IMR-90 (cell line): Measurements from ENCODE around the gene RAB26. TPM values are rescaled to one million over a fixed set of nuclear protein-coding genes. Genes with fewer than 3 reads are reported as not detected.

ENCODE experiments used
- ATAC-seq: fragments of 200-7000 bp; cut with Tn5 transposase; 2 replicates; pipeline ENCODE4 v1.9.1; 2020; ENCODE audit warnings: low read depth, mild to moderate bottlenecking, moderate library complexity
- BruUV-seq: library from RNA; stranded (reverse); fragments of 400-500 nt; replicated peaks from 2 replicates; lab custom pipeline; 2021; lab: Mats Ljungman, UMichigan
- CTCF ChIA-PET: fragments of 300-600 bp; formaldehyde crosslinking; extraction: SDS; loops from one replicate; lab custom pipeline; 2021; ENCODE audit warnings: antibody characterized with exemption; lab: Yijun Ruan, JAX
- POLR2A ChIA-PET: fragments of 300-600 bp; sonication (Branson Sonifier 250); formaldehyde crosslinking; loops from one replicate; lab custom pipeline; 2022; ENCODE audit warnings: antibody characterized with exemption; ENCODE audit not compliant: unreplicated experiment; lab: Charles Lee
- DNase-seq: peaks from one replicate; pipeline ENCODE4 v3.0.0; 2013
- H2AFZ ChIP-seq: replicated peaks from 2 replicates; pipeline ENCODE3; 2013; ENCODE audit warnings: low read length, mild to moderate bottlenecking; ENCODE audit not compliant: poor library complexity
- H2AK5ac ChIP-seq: 2 replicates; pipeline ENCODE4 v1.6.1; 2013; ENCODE audit warnings: low read depth, low read length, inconsistent platforms
- H2AK9ac ChIP-seq: replicated peaks from 2 replicates; pipeline ENCODE3; 2013; ENCODE audit warnings: mild to moderate bottlenecking, low read depth, low read length, moderate library complexity; ENCODE audit not compliant: poor library complexity
- H2BK120ac ChIP-seq: 2 replicates; pipeline ENCODE4 v1.6.1; 2013; ENCODE audit warnings: low read depth, low read length, inconsistent platforms
- H2BK15ac ChIP-seq: 3 replicates; pipeline ENCODE4 v1.6.1; 2013; ENCODE audit warnings: low read depth, low read length, inconsistent platforms
- H2BK20ac ChIP-seq: 2 replicates; pipeline ENCODE4 v1.6.1; 2013; ENCODE audit warnings: low read depth, mild to moderate bottlenecking, inconsistent platforms, low read length, moderate library complexity
- H2BK5ac ChIP-seq: 2 replicates; pipeline ENCODE4 v1.6.1; 2013; ENCODE audit warnings: mild to moderate bottlenecking, low read depth, low read length, inconsistent platforms; ENCODE audit not compliant: poor library complexity, severe bottlenecking
- H3K14ac ChIP-seq: replicated peaks from 2 replicates; pipeline ENCODE4 v1.6.1; 2013; ENCODE audit warnings: low read depth, low read length, inconsistent platforms
- H3K18ac ChIP-seq: 2 replicates; pipeline ENCODE4 v1.6.1; 2013; ENCODE audit warnings: low read depth, low read length, control low read depth
- H3K23ac ChIP-seq: 2 replicates; pipeline ENCODE4 v1.6.1; 2013; ENCODE audit warnings: low read depth, low read length, inconsistent platforms
- H3K27ac ChIP-seq: 2 replicates; pipeline ENCODE4 v1.5.1; 2013; ENCODE audit warnings: mild to moderate bottlenecking, control low read depth, low read length; ENCODE audit not compliant: insufficient read depth
- H3K27me3 ChIP-seq: 2 replicates; pipeline ENCODE4 v1.6.1; 2013; ENCODE audit warnings: low read length; ENCODE audit not compliant: control insufficient read depth, insufficient read depth
- H3K36me3 ChIP-seq: 2 replicates; pipeline ENCODE4 v1.6.1; 2013; ENCODE audit warnings: low read length, mixed read lengths; ENCODE audit not compliant: control insufficient read depth, insufficient read depth
- H3K4ac ChIP-seq: 2 replicates; pipeline ENCODE4 v1.6.1; 2013; ENCODE audit warnings: low read depth, low read length, inconsistent platforms
- H3K4me1 ChIP-seq: 2 replicates; pipeline ENCODE4 v1.6.1; 2013; ENCODE audit warnings: low read length, mixed read lengths; ENCODE audit not compliant: control insufficient read depth, insufficient read depth
- H3K4me2 ChIP-seq: 2 replicates; pipeline ENCODE4 v1.6.1; 2013; ENCODE audit warnings: low read depth, mild to moderate bottlenecking, control low read depth, low read length, moderate library complexity
- H3K4me3 ChIP-seq: 2 replicates; pipeline ENCODE4 v1.5.1; 2013; ENCODE audit warnings: low read depth, mild to moderate bottlenecking, control low read depth, low read length, moderate library complexity; ENCODE audit not compliant: insufficient read depth
- H3K56ac ChIP-seq: 2 replicates; pipeline ENCODE4 v1.6.1; 2013; ENCODE audit warnings: low read length, inconsistent platforms; ENCODE audit not compliant: insufficient read depth; ENCODE audit errors: extremely low read depth
- H3K79me1 ChIP-seq, 2 experiments: 2 replicates each; pipeline ENCODE4 v1.6.1; 2013; ENCODE audit warnings: low read length in 2 of 2, inconsistent platforms in 1 of 2, low read depth in 1 of 2
- H3K9ac ChIP-seq: 2 replicates; pipeline ENCODE4 v1.6.1; 2013; ENCODE audit warnings: low read depth, low read length, control low read depth
- H3K9me1 ChIP-seq: 2 replicates; pipeline ENCODE4 v1.6.1; 2013; ENCODE audit warnings: low read length, inconsistent platforms; ENCODE audit not compliant: insufficient read depth
- H3K9me3 ChIP-seq: 2 replicates; pipeline ENCODE4 v1.6.1; 2013; ENCODE audit warnings: low read length; ENCODE audit not compliant: control insufficient read depth, insufficient read depth
- H4K20me1 ChIP-seq: 2 replicates; pipeline ENCODE4 v1.6.1; 2013; ENCODE audit warnings: low read length, inconsistent platforms; ENCODE audit not compliant: insufficient read depth
- H4K5ac ChIP-seq: 2 replicates; pipeline ENCODE4 v1.6.1; 2013; ENCODE audit warnings: mild to moderate bottlenecking, low read depth, low read length, control low read depth
- H4K8ac ChIP-seq, 2 experiments: 2 replicates each; pipeline ENCODE4 v1.6.1; 2013; ENCODE audit warnings: low read depth in 2 of 2, low read length in 2 of 2, control low read depth in 1 of 2, inconsistent platforms in 1 of 2
- H4K91ac ChIP-seq: 2 replicates; pipeline ENCODE4 v1.6.1; 2013; ENCODE audit warnings: low read depth, low read length, inconsistent platforms; ENCODE audit not compliant: insufficient read depth
- BHLHE40 ChIP-seq: fragments of 150-350 bp; IDR thresholded peaks from 2 replicates; pipeline ENCODE4 v1.6.1; 2016; ENCODE audit warnings: mild to moderate bottlenecking, low read depth, low read length
- CEBPB ChIP-seq: IDR thresholded peaks from 2 replicates; pipeline ENCODE4 v1.6.1; 2012; ENCODE audit warnings: low read depth, low read length, improper control_type of control experiment
- CHD1 ChIP-seq: IDR thresholded peaks from 2 replicates; pipeline ENCODE4 v1.6.1; 2012; ENCODE audit warnings: low read depth, low read length, improper control_type of control experiment
- CTCF ChIP-seq: conservative IDR thresholded peaks from 2 replicates; pipeline ENCODE4 v1.5.1; 2012; ENCODE audit warnings: mild to moderate bottlenecking, low read depth, low read length, improper control_type of control experiment
- FOS ChIP-seq: fragments of 150-350 bp; IDR thresholded peaks from 2 replicates; pipeline ENCODE4 v1.6.1; 2016; ENCODE audit warnings: low read depth, low read length
- MAFK ChIP-seq: IDR thresholded peaks from 2 replicates; pipeline ENCODE4 v1.6.1; 2012; ENCODE audit warnings: low read depth, low read length, improper control_type of control experiment
- MAZ ChIP-seq: IDR thresholded peaks from 2 replicates; pipeline ENCODE4 v1.6.1; 2012; ENCODE audit warnings: low read depth, mild to moderate bottlenecking, low read length, improper control_type of control experiment, moderate library complexity, borderline replicate concordance
- MXI1 ChIP-seq: IDR thresholded peaks from 2 replicates; pipeline ENCODE4 v1.6.1; 2012; ENCODE audit warnings: low read depth, mild to moderate bottlenecking, low read length, moderate library complexity, borderline replicate concordance
- NFE2L2 ChIP-seq: fragments of 150-350 bp; IDR thresholded peaks from 2 replicates; pipeline ENCODE4 v1.6.1; 2016; ENCODE audit warnings: low read depth, mild to moderate bottlenecking, low read length
- POLR2A ChIP-seq: IDR thresholded peaks from 2 replicates; pipeline ENCODE4 v1.6.1; 2012; ENCODE audit warnings: mild to moderate bottlenecking, low read depth, low read length
- RAD21 ChIP-seq: IDR thresholded peaks from 2 replicates; pipeline ENCODE4 v1.6.1; 2012; ENCODE audit warnings: low read length, improper control_type of control experiment
- RCOR1 ChIP-seq: IDR thresholded peaks from 2 replicates; pipeline ENCODE4 v1.6.1; 2012; ENCODE audit warnings: mild to moderate bottlenecking, low read length, improper control_type of control experiment; ENCODE audit not compliant: insufficient replicate concordance
- RFX5 ChIP-seq: IDR thresholded peaks from 2 replicates; pipeline ENCODE4 v1.8.0; 2012; ENCODE audit warnings: low read depth, mild to moderate bottlenecking, low read length, moderate library complexity
- SMC3 ChIP-seq: fragments of 150-350 bp; IDR thresholded peaks from 2 replicates; pipeline ENCODE4 v1.6.1; 2016; ENCODE audit warnings: low read depth, mild to moderate bottlenecking, antibody characterized with exemption, low read length, moderate library complexity
- WGBS, 2 experiments: methylation state at CpG; one replicate each; pipeline versions ENCODE4 v1.1.5 to v1.1.7; 2013; ENCODE audit warnings: missing lambda C conversion rate in 2 of 2; ENCODE audit not compliant: insufficient read length in 1 of 2; ENCODE audit errors: extremely low coverage in 2 of 2; 5-methylcytosine and 5-hydroxymethylcytosine counted together
- dilution Hi-C: fragments of 300-500 bp; cut with HindIII; formaldehyde crosslinking; loops from one replicate; pipeline ENCODE4 v1.14.3; 2018; ENCODE audit warnings: low sequenced_read_pairs; ENCODE audit not compliant: unreplicated experiment
- in situ Hi-C: fragments of 300-500 bp; cut with MboI; formaldehyde crosslinking; loops from 3 replicates; pipeline ENCODE4 v1.14.3; 2019; ENCODE audit warnings: low sequenced_read_pairs, inconsistent platforms, mixed read lengths
- intact Hi-C: fragments of 100-400 bp; cut with micrococcal nuclease; formaldehyde crosslinking; loops from 2 replicates; pipeline ENCODE4 v1.10.0; 2022
- polyA plus RNA-seq, 3 experiments: library from polyadenylated mRNA; depleted of rRNA; stranded (reverse); fragments of >200 nt; gene quantifications; 2 replicates each; pipeline ENCODE4 v1.2.3, GENCODE V29; 2012; ENCODE audit warnings: low replicate concordance in 1 of 3
- total RNA-seq: library from RNA; depleted of rRNA; stranded (reverse); fragments of >200 nt; gene quantifications from 2 replicates; pipeline ENCODE4 v1.2.3, GENCODE V29; 2012
- TF ChIP-seq, protein P1 (sequence below): fragments of 150-350 bp; IDR thresholded peaks from 2 replicates; pipeline ENCODE4 v1.6.1; 2017; ENCODE audit warnings: mild to moderate bottlenecking, antibody characterized with exemption, low read length, low read depth
- TF ChIP-seq, protein P2 (sequence below): fragments of 150-350 bp; IDR thresholded peaks from 2 replicates; pipeline ENCODE4 v1.6.1; 2016; ENCODE audit warnings: low read depth, mild to moderate bottlenecking, low read length, moderate library complexity, borderline replicate concordance

RAB26 gene
- total and polyA plus RNA-seq, 2 of the 4 experiments (the other 2 are of a cell fraction), result 1.1 to 4.5 TPM

DNA sequence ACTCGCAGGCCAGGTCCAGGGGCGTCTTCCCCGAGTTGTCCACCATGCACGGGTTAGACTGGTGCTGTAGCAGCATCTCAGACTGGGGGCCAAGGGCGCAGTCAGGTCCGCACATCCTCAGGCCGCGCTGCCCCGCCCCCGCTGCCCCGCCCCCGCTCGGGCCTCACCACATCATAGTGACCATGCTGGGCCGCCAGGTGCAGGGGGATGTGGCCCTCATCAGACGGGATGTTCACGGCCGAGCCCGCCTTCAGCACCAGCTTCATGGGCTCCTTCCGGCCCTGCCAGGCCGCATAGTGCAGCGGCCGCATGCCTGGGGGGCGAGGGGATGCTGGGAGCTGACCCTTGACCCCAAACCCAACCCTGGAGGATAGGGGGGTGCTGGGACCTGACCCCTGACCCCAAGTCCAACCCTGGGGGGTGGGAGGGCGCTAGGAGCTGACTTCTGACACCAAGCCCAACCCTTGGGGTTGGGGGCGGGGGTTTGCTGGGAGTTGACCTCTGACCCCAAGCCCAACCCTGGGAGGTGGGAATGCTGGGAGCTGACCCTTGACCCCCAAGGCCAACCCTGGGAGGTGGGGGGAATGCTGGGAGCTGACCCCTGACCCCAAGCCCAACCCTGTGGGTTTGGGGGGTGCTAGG lies 40.9 kb downstream of the RAB26 start:
- no peak overlapping the region for H3K56ac ChIP-seq
- no peak for ATAC-seq
- H3K4me1 ChIP-seq, result no peaks in the 10 kb centered on the region
- no peak overlapping the region for H3K18ac ChIP-seq
- no peak overlapping the region for H4K5ac ChIP-seq
- dilution Hi-C loops, result no loop called here
- no peak overlapping the region for H2AK5ac ChIP-seq
- H4K20me1 ChIP-seq, result no peaks in the 10 kb centered on the region
- no peak overlapping the region for H2BK5ac ChIP-seq
- H2AK9ac ChIP-seq, result no peak overlapping the region
- no peak overlapping the region for H3K14ac ChIP-seq
- 0 out of 2 replicates have a peak, but pooled peaks cover under 1% of the 10 kb centered on the region for H3K9me1 ChIP-seq
- ChIA-PET CTCF (no interaction called here), POLR2A (no interaction called here)
- no peaks in the 10 kb centered on the region for H3K9me3 ChIP-seq
- TF ChIP-seq FOS, result no peak
- no peak for TF ChIP-seq MAZ
- TF ChIP-seq CTCF, result no peak
- no peak for TF ChIP-seq SMC3
- no peak for TF ChIP-seq BHLHE40
- no peak for TF ChIP-seq POLR2A
- TF ChIP-seq RCOR1, result no peak
- no peak for TF ChIP-seq MXI1
- no peak for TF ChIP-seq MAFK
- TF ChIP-seq, protein P1, sequence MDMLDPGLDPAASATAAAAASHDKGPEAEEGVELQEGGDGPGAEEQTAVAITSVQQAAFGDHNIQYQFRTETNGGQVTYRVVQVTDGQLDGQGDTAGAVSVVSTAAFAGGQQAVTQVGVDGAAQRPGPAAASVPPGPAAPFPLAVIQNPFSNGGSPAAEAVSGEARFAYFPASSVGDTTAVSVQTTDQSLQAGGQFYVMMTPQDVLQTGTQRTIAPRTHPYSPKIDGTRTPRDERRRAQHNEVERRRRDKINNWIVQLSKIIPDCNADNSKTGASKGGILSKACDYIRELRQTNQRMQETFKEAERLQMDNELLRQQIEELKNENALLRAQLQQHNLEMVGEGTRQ, result no peak
- TF ChIP-seq, protein P2, sequence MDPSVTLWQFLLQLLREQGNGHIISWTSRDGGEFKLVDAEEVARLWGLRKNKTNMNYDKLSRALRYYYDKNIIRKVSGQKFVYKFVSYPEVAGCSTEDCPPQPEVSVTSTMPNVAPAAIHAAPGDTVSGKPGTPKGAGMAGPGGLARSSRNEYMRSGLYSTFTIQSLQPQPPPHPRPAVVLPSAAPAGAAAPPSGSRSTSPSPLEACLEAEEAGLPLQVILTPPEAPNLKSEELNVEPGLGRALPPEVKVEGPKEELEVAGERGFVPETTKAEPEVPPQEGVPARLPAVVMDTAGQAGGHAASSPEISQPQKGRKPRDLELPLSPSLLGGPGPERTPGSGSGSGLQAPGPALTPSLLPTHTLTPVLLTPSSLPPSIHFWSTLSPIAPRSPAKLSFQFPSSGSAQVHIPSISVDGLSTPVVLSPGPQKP, result no peak
- TF ChIP-seq RFX5, result no peak
- TF ChIP-seq CHD1, result no peak
- no peak for TF ChIP-seq CEBPB
- no peak for TF ChIP-seq NFE2L2
- TF ChIP-seq RAD21, result no peak
- no peak overlapping the region for H2BK120ac ChIP-seq
- no peak overlapping the region for H3K27ac ChIP-seq
- H3K27me3 ChIP-seq, result peaks cover 11% of the 10 kb centered on the region
- H3K23ac ChIP-seq, result no peak overlapping the region
- no peak overlapping the region for H3K4ac ChIP-seq
- H3K9ac ChIP-seq, result no peak overlapping the region
- no peak overlapping the region for H4K8ac ChIP-seq
- H2AFZ ChIP-seq, result no peak overlapping the region
- no peak overlapping the region for H4K91ac ChIP-seq
- 80% methylated on average over 1 of the region's 25 CpGs; no CpG with 5 or more reads in 1 of the 2 experiments for WGBS, 2 experiments
- no peak overlapping the region for H2BK20ac ChIP-seq
- no peak overlapping the region for H3K4me2 ChIP-seq
- in situ Hi-C loops, result no loop called here
- no peak overlapping the region for H3K4me3 ChIP-seq
- no peak for DNase-seq
- H3K79me1 ChIP-seq, result no peaks in the 10 kb centered on the region
- BruUV-seq, result no TSS peak
- H3K36me3 ChIP-seq, result no peaks in the 10 kb centered on the region
- no peak overlapping the region for H2BK15ac ChIP-seq
- intact Hi-C loops, result no loop called here
